Measurements from ENCODE around the gene UGT2B7. TPM values are rescaled to one million over a fixed set of nuclear protein-coding genes. Genes with fewer than 3 reads are reported as not detected.

The UGT2B7 gene
- total and polyA plus RNA-seq, 10 of the 15 experiments (the other 5 are each of a cell fraction or from before 2014, with no cell fraction given), result 0.73 to 2.9 (median 1.2) TPM

DNA sequence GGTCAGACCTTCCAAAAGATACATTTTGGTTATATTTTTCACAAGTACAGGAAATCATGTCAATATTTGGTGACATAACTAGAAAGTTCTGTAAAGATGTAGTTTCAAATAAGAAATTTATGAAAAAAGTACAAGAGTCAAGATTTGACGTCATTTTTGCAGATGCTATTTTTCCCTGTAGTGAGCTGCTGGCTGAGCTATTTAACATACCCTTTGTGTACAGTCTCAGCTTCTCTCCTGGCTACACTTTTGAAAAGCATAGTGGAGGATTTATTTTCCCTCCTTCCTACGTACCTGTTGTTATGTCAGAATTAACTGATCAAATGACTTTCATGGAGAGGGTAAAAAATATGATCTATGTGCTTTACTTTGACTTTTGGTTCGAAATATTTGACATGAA, 536 bp downstream of the UGT2B7 start (continued):
- no peak for TF ChIP-seq ZNF274 (IDR thresholded peaks at IDR 0.05; ENCODE audit: insufficient read depth, insufficient read length)
- TF ChIP-seq YBX1 (IDR thresholded peaks at IDR 0.05), result no peak

DNA sequence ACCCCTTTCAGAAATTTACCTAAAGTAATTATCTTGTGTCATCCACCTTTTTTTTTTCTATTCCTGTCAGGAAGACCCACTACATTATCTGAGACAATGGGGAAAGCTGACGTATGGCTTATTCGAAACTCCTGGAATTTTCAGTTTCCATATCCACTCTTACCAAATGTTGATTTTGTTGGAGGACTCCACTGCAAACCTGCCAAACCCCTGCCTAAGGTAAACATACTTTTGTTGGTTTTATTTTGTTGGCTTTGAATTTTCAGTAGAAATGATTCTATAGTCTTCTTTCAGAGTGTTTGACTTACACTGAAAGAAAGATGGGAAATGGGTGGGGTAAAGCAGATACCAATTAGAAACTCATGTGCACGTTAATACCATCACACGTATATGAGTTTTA, 2.2 kb downstream of the UGT2B7 start:
- no TSS peak for BruUV-seq (replicated peaks)
- intact Hi-C loops (cut with micrococcal nuclease; ENCODE audit: unreplicated experiment), result no loop called here
- ChIA-PET RAD21 (ENCODE audit: unreplicated experiment) (no interaction called here), SMC1A (ENCODE audit: uncharacterized antibody, unreplicated experiment) (interaction anchor here (0.7 kb wide), 1 partner anchor 27 kb away, joined by 3 read pairs; no protein-coding TSS in a partner anchor), CTCF (interaction anchor here (0.6 kb wide), 1 partner anchor 72 kb away, joined by 4 read pairs; no protein-coding TSS in a partner anchor), POLR2A (no interaction called here)
- H3K79me2 ChIP-seq (ENCODE audit: control insufficient read depth, insufficient read depth, low read length), result no peaks in the 10 kb centered on the region
- H3K9me3 ChIP-seq (replicated peaks; ENCODE audit: control insufficient read depth, insufficient read depth, low read length), result no peaks in the 10 kb centered on the region
- H2AFZ ChIP-seq (ENCODE audit: control insufficient read depth, low read depth, low read length), result no peak overlapping the region
- no peak overlapping the region for H3K27ac ChIP-seq (ENCODE audit: control insufficient read depth, insufficient read depth)
- 57% methylated on average over 4 of the region's 4 CpGs for WGBS (ENCODE audit: insufficient coverage, insufficient replicate concordance, low lambda C conversion rate, missing lambda C conversion rate)
- no peak overlapping the region for H3K4me3 ChIP-seq
- ATAC-seq (no peak), FAIRE-seq (no peak), DNase-seq (ENCODE audit: low read depth, low spot score) (no peak)
- H3K9ac ChIP-seq (ENCODE audit: control insufficient read depth, insufficient read depth, low read length), result no peak overlapping the region
- no peak for TF ChIP-seq CBX3 (IDR thresholded peaks at IDR 0.05; ENCODE audit: borderline replicate concordance, low read depth)
- H4K20me1 ChIP-seq (ENCODE audit: control insufficient read depth, insufficient read depth), result no peaks in the 10 kb centered on the region
- no peaks in the 10 kb centered on the region; a peak in 1 of 4 replicates for H3K27me3 ChIP-seq (replicated peaks in 1 of 2; ENCODE audit: control insufficient read depth in 2 of 2, insufficient read depth in 2 of 2, low read length in 1 of 2)
- no peaks in the 10 kb centered on the region for H3K36me3 ChIP-seq (ENCODE audit: control insufficient read depth in 2 of 2, insufficient read depth in 2 of 2, low read length in 1 of 2)
- in situ Hi-C loops (cut with MboI), result no loop called here
- H3K4me2 ChIP-seq (ENCODE audit: control insufficient read depth, insufficient read depth), result no peak overlapping the region
- H3K4me1 ChIP-seq (ENCODE audit: control insufficient read depth, insufficient read depth, low read length), result no peaks in the 10 kb centered on the region

DNA sequence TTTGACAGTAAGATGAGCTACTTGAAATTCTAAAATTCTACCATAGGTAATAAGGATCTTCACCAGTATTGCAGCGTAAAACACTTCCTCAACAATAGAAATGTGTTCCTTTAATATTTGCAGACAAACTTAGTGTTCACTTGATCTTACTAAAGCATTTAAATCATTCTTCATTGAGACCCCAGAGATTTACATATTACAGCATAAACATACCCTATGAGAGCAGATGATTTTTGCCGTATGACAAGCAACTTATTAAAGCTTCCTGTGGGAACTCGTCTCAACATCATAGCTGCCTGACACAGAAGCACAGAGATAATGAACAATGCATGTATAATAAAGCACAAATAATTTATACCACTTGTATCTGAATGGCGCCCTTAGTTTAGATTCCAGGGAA, 3.6 kb downstream of the UGT2B7 start:
- Histone ChIP-seq H3K9ac (ENCODE audit: control insufficient read depth, insufficient read depth, low read length) (no peak overlapping the region), H3K79me2 (ENCODE audit: control insufficient read depth, insufficient read depth, low read length) (no peaks in the 10 kb centered on the region), H4K20me1 (ENCODE audit: control insufficient read depth, insufficient read depth) (no peaks in the 10 kb centered on the region), H3K27ac (ENCODE audit: control insufficient read depth, insufficient read depth) (no peak overlapping the region), H3K4me2 (ENCODE audit: control insufficient read depth, insufficient read depth) (no peak overlapping the region), H3K4me1 (ENCODE audit: control insufficient read depth, insufficient read depth, low read length) (no peaks in the 10 kb centered on the region), H3K36me3 (ENCODE audit: control insufficient read depth in 2 of 2, insufficient read depth in 2 of 2, low read length in 1 of 2) (no peaks in the 10 kb centered on the region), H3K9me3 (replicated peaks; ENCODE audit: control insufficient read depth, insufficient read depth, low read length) (no peaks in the 10 kb centered on the region), H2AFZ (ENCODE audit: control insufficient read depth, low read depth, low read length) (no peak overlapping the region), H3K4me3 (no peak overlapping the region), H3K27me3 (replicated peaks in 1 of 2; ENCODE audit: control insufficient read depth in 2 of 2, insufficient read depth in 2 of 2, low read length in 1 of 2) (no peaks in the 10 kb centered on the region; a peak in 1 of 4 replicates)
- intact Hi-C loops (cut with micrococcal nuclease; ENCODE audit: unreplicated experiment) (no loop called here), in situ Hi-C loops (cut with MboI) (no loop called here)
- ChIA-PET RAD21 (ENCODE audit: unreplicated experiment) (interaction anchor here (0.6 to 1.7 kb wide), 2 partner anchors 34 to 45 kb away, joined by 3 read pairs; no protein-coding TSS in a partner anchor), CTCF (interaction anchor here (1.2 kb wide), 1 partner anchor 13 kb away, joined by 3 read pairs; no protein-coding TSS in a partner anchor), SMC1A (ENCODE audit: uncharacterized antibody, unreplicated experiment) (interaction anchor here (0.9 to 1.0 kb wide), 2 partner anchors 21 to 26 kb away, joined by 3 to 4 read pairs; no protein-coding TSS in a partner anchor), POLR2A (no interaction called here)
- WGBS (ENCODE audit: insufficient coverage, insufficient replicate concordance, low lambda C conversion rate, missing lambda C conversion rate), result 22% methylated on average over 4 of the region's 4 CpGs
- no TSS peak for BruUV-seq (replicated peaks)
- FAIRE-seq, result no peak
- no peak for ATAC-seq
- DNase-seq (ENCODE audit: low read depth, low spot score), result no peak
- no peak for TF ChIP-seq HDAC2 (IDR thresholded peaks at IDR 0.05)
- no peak for TF ChIP-seq BRCA1 (IDR thresholded peaks at IDR 0.05; ENCODE audit: low read depth, low read length)
- no peak for TF ChIP-seq MTA3 (IDR thresholded peaks at IDR 0.05; ENCODE audit: borderline replicate concordance, low read length)
- no peak for TF ChIP-seq RAD21 (IDR thresholded peaks at IDR 0.05; ENCODE audit: insufficient read depth, low read depth, low read length)
- no peak for TF ChIP-seq SIN3A (IDR thresholded peaks at IDR 0.05; ENCODE audit: low read depth, low read length)
- no peak for TF ChIP-seq NFXL1 (IDR thresholded peaks at IDR 0.05; ENCODE audit: borderline replicate concordance)
- TF ChIP-seq NR2F1 (conservative IDR thresholded peaks at IDR 0.05), result no peak
- no peak for TF ChIP-seq TCF3 (IDR thresholded peaks at IDR 0.05; ENCODE audit: borderline replicate concordance, insufficient read depth, low read depth, low read length)
- no peak for TF ChIP-seq CHD4 (IDR thresholded peaks at IDR 0.05)
- TF ChIP-seq PML (IDR thresholded peaks at IDR 0.05; ENCODE audit: low read length), result no peak
- TF ChIP-seq, protein P1, sequence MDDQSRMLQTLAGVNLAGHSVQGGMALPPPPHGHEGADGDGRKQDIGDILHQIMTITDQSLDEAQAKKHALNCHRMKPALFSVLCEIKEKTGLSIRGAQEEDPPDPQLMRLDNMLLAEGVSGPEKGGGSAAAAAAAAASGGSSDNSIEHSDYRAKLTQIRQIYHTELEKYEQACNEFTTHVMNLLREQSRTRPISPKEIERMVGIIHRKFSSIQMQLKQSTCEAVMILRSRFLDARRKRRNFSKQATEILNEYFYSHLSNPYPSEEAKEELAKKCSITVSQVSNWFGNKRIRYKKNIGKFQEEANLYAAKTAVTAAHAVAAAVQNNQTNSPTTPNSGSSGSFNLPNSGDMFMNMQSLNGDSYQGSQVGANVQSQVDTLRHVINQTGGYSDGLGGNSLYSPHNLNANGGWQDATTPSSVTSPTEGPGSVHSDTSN (IDR thresholded peaks at IDR 0.05; ENCODE audit: insufficient replicate concordance, low read depth, low read length), result no peak
- no peak for TF ChIP-seq STAT3 (IDR thresholded peaks at IDR 0.05; ENCODE audit: low read depth, low read length)
- TF ChIP-seq EED (IDR thresholded peaks at IDR 0.05; ENCODE audit: low read depth), result no peak
